Body of pancreas (tissue), 4 donors: ENCODE measurements around the gene FAM193B. TPM values are rescaled to one million over a fixed set of nuclear protein-coding genes. Genes with fewer than 3 reads are reported as not detected.

Experiments
- ATAC-seq: fragments of 150-250 bp; one replicate; pipeline ENCODE4 v1.9.1; 2016
- DNase-seq, 4 donors: peaks; one replicate each; pipeline ENCODE4 v3.0.0-alpha.2; 2019
- H3K27ac ChIP-seq, 4 donors: fragments of 200-600 bp; sonication (generic); 1 replicate in 3 of 4; 2 replicates in 1 of 4; pipeline versions ENCODE4 v1.5.1 to v1.6.1; 2016 to 2019; ENCODE audit warnings: mild to moderate bottlenecking in 1 of 4, mixed read lengths in 1 of 4, moderate library complexity in 1 of 4
- H3K27me3 ChIP-seq, 2 donors: fragments of 200-600 bp; sonication (generic); one replicate each; pipeline ENCODE4 v1.6.0; 2016; ENCODE audit warnings: mild to moderate bottlenecking in 1 of 2
- H3K36me3 ChIP-seq, 2 donors: fragments of 200-600 bp; sonication (generic); replicated peaks in 1 of 2; 2 replicates each; pipeline ENCODE4 v1.5.1; 2016; ENCODE audit warnings: low read depth in 2 of 2; ENCODE audit not compliant: insufficient read depth in 1 of 2
- H3K4me1 ChIP-seq: fragments of 200-600 bp; sonication (generic); one replicate; pipeline ENCODE4 v1.6.0; 2016
- H3K4me3 ChIP-seq, 2 donors: fragments of 200-600 bp; sonication (generic); 1 replicate in 1 of 2; 2 replicates in 1 of 2; pipeline ENCODE4 v1.5.1; 2016 to 2019
- H3K9me3 ChIP-seq, 3 donors: fragments of 200-600 bp; sonication (generic); 1 replicate in 2 of 3; 2 replicates in 1 of 3; pipeline ENCODE4 v1.5.1; 2016
- CTCF ChIP-seq, 7 experiments: fragments of 450-650 bp in 4 of 7; fragments of 200-600 bp in 3 of 7; sonication (generic) in 3 of 7; IDR thresholded peaks; one replicate each; pipeline ENCODE4 v1.5.1; 2016 to 2019; ENCODE audit warnings: antibody characterized with exemption in 7 of 7
- POLR2A ChIP-seq, 3 donors: fragments of 450-650 bp; IDR thresholded peaks; one replicate each; pipeline ENCODE4 v1.6.1; 2016; ENCODE audit warnings: antibody characterized with exemption in 3 of 3, mild to moderate bottlenecking in 2 of 3
- WGBS, 2 donors: methylation state at CpG; one replicate each; pipeline ENCODE4 v1.1.5; 2017; 5-methylcytosine and 5-hydroxymethylcytosine counted together
- intact Hi-C: fragments of 100-400 bp; cut with DNase I; formaldehyde crosslinking; loops from one replicate; pipeline ENCODE4 v1.15.1; 2023
- total RNA-seq, 2 donors: library from RNA; depleted of rRNA; stranded (reverse); fragments of >200 nt; gene quantifications; one replicate each; pipeline ENCODE4 v1.1.0, GENCODE V29; 2016

Gene FAM193B
- total RNA-seq, 2 donors from 2014 or later, result 79.9 to 133 TPM

GRCh38 chr5:177496070-177496726, 58.2 kb downstream of the FAM193B start:
- ATAC-seq (no peak), DNase-seq (peak in 2 of 4 donors; percentile 46 to 56)
- 19 to 35% methylated on average over 3 to 11 of the region's 12 CpGs for WGBS, 2 donors
- Histone ChIP-seq H3K27me3 (no peaks in the 10 kb centered on the region), H3K4me1 (peaks cover 34% of the 10 kb centered on the region), H3K36me3 (no peaks in the 10 kb centered on the region), H3K27ac (peak overlapping the region in 2 of 4 donors; percentile 31 to 41), H3K9me3 (no peaks in the 10 kb centered on the region), H3K4me3 (no peak overlapping the region)
- TF ChIP-seq CTCF (IDR thresholded peaks at IDR 0.05) (peak in 4 of 7 experiments; percentile 13 to 25 (median 18)), POLR2A (IDR thresholded peaks at IDR 0.05) (no peak)
- intact Hi-C loops, result no loop called here

- H3K27ac ChIP-seq, result peak overlapping the region in 2 of 4 donors; percentile 20 to 36
- ATAC-seq (no peak), DNase-seq (peak in 1 of 4 donors; percentile 44)
- H3K4me1 ChIP-seq, result peaks cover 34% of the 10 kb centered on the region
- no peaks in the 10 kb centered on the region for H3K36me3 ChIP-seq
- TF ChIP-seq CTCF (IDR thresholded peaks at IDR 0.05), result no peak
- intact Hi-C loops, result no loop called here
- no peaks in the 10 kb centered on the region for H3K9me3 ChIP-seq
- no peaks in the 10 kb centered on the region for H3K27me3 ChIP-seq
- H3K4me3 ChIP-seq, result no peak overlapping the region
- WGBS, 2 donors, result 80 to 87% methylated on average over 10 to 12 of the region's 14 CpGs
These were observed 58.9 kb downstream of the FAM193B start for GRCh38 chr5:177495243-177496060.

GRCh38 chr5:177494346-177495195, 59.8 kb downstream of the FAM193B start:
- WGBS, 2 donors, result 61 to 75% methylated on average over 4 to 10 of the region's 11 CpGs
- H3K4me1 ChIP-seq, result peaks cover 34% of the 10 kb centered on the region
- TF ChIP-seq CTCF (IDR thresholded peaks at IDR 0.05) (no peak), POLR2A (IDR thresholded peaks at IDR 0.05) (no peak)
- peak overlapping the region in 2 of 4 donors; percentile 20 to 36 for H3K27ac ChIP-seq
- DNase-seq (peak in 3 of 4 donors; percentile 33 to 55 (median 48)), ATAC-seq (no peak)
- no peaks in the 10 kb centered on the region for H3K27me3 ChIP-seq
- H3K9me3 ChIP-seq, result no peaks in the 10 kb centered on the region
- no peaks in the 10 kb centered on the region for H3K36me3 ChIP-seq
- intact Hi-C loops, result no loop called here
- H3K4me3 ChIP-seq, result no peak overlapping the region

- H3K4me3 ChIP-seq, result no peak overlapping the region
- no peaks in the 10 kb centered on the region for H3K36me3 ChIP-seq
- 87 to 90% methylated on average over 5 of the region's 5 CpGs for WGBS, 2 donors
These were observed 60.5 kb downstream of the FAM193B start for GRCh38 chr5:177493795-177494345.

More at GRCh38 chr5:177493795-177494345, 60.5 kb downstream of the FAM193B start:
- Histone ChIP-seq H3K9me3 (no peaks in the 10 kb centered on the region), H3K27ac (no peak overlapping the region), H3K4me1 (peaks cover 34% of the 10 kb centered on the region), H3K27me3 (no peaks in the 10 kb centered on the region)
- TF ChIP-seq CTCF (IDR thresholded peaks at IDR 0.05) (no peak), POLR2A (IDR thresholded peaks at IDR 0.05) (no peak)
- ATAC-seq (no peak), DNase-seq (no peak)
- intact Hi-C loops, result no loop called here
